ENCODE measurements around the gene RDH8.

The RDH8 gene

DNA sequence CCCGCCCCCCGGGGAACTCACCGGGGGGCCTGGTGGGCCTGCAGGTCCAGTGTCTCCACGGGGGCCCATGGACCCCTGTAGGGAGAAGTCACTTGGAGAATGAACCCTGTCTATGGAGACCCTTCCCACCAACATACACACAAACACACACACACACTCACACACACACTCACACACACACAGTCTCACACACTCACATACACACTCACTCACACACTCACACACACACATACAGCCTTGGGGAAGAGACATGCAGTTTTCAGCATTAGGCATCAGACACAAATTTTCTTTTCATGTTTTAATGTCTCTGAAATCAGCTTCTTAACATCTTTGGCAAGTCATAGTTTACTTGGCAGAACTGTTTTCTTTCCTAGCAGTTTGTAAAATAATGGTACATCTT lies 46.0 kb upstream of the RDH8 start:
- ChIA-PET POLR2A (no interaction called here), CTCF (no interaction called here)
- H3K4me1 ChIP-seq (ENCODE audit: control insufficient read depth, insufficient read depth, low read length) = peaks cover 2% of the 10 kb centered on the region; the same call in 1 of the 2 replicates
- no peak overlapping the region for H3K27ac ChIP-seq (ENCODE audit: extremely low read depth, low read depth, low read length)
- TF ChIP-seq, protein P1, sequence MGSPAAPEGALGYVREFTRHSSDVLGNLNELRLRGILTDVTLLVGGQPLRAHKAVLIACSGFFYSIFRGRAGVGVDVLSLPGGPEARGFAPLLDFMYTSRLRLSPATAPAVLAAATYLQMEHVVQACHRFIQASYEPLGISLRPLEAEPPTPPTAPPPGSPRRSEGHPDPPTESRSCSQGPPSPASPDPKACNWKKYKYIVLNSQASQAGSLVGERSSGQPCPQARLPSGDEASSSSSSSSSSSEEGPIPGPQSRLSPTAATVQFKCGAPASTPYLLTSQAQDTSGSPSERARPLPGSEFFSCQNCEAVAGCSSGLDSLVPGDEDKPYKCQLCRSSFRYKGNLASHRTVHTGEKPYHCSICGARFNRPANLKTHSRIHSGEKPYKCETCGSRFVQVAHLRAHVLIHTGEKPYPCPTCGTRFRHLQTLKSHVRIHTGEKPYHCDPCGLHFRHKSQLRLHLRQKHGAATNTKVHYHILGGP (tag by site-specific recombination; IDR thresholded peaks at IDR 0.05) = peak; percentile 11; the same call in 1 of the 2 replicates
- TF ChIP-seq ZNF677 (tag by site-specific recombination; IDR thresholded peaks at IDR 0.05) = no peak
- TF ChIP-seq ZNF280D (tag by site-specific recombination; IDR thresholded peaks at IDR 0.05) = no peak
- no peak for TF ChIP-seq SETDB1 (IDR thresholded peaks at IDR 0.05; ENCODE audit: insufficient read length, low read length)
- TF ChIP-seq, protein P2, sequence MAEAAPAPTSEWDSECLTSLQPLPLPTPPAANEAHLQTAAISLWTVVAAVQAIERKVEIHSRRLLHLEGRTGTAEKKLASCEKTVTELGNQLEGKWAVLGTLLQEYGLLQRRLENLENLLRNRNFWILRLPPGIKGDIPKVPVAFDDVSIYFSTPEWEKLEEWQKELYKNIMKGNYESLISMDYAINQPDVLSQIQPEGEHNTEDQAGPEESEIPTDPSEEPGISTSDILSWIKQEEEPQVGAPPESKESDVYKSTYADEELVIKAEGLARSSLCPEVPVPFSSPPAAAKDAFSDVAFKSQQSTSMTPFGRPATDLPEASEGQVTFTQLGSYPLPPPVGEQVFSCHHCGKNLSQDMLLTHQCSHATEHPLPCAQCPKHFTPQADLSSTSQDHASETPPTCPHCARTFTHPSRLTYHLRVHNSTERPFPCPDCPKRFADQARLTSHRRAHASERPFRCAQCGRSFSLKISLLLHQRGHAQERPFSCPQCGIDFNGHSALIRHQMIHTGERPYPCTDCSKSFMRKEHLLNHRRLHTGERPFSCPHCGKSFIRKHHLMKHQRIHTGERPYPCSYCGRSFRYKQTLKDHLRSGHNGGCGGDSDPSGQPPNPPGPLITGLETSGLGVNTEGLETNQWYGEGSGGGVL (tag by site-specific recombination; IDR thresholded peaks at IDR 0.05) = 0 out of 2 replicates have a peak, but pooled peaks have one; percentile 26
- TF ChIP-seq GLIS2 (tag by site-specific recombination; IDR thresholded peaks at IDR 0.05) = 0 out of 2 replicates have a peak, but pooled peaks have one; percentile 32
- no peak for TF ChIP-seq ZBTB8A (tag by site-specific recombination; IDR thresholded peaks at IDR 0.05)
- no peak for TF ChIP-seq ZNF555 (tag by site-specific recombination; conservative IDR thresholded peaks at IDR 0.05)
- peak; percentile 85 for TF ChIP-seq ZSCAN4 (tag by site-specific recombination; IDR thresholded peaks at IDR 0.05)
- TF ChIP-seq, protein P3, sequence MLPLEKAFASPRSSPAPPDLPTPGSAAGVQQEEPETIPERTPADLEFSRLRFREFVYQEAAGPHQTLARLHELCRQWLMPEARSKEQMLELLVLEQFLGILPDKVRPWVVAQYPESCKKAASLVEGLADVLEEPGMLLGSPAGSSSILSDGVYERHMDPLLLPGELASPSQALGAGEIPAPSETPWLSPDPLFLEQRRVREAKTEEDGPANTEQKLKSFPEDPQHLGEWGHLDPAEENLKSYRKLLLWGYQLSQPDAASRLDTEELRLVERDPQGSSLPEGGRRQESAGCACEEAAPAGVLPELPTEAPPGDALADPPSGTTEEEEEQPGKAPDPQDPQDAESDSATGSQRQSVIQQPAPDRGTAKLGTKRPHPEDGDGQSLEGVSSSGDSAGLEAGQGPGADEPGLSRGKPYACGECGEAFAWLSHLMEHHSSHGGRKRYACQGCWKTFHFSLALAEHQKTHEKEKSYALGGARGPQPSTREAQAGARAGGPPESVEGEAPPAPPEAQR (tag by site-specific recombination; IDR thresholded peaks at IDR 0.05) = 0 out of 2 replicates have a peak, but pooled peaks have one; percentile 39
- peak; percentile 32; the same call in 1 of the 2 replicates for TF ChIP-seq ZNF785 (tag by site-specific recombination; IDR thresholded peaks at IDR 0.05)
- TF ChIP-seq ZNF324 (tag by site-specific recombination; IDR thresholded peaks at IDR 0.05) = no peak
- peak; percentile 31; the same call in 1 of the 2 replicates for TF ChIP-seq ZNF18 (tag by site-specific recombination; IDR thresholded peaks at IDR 0.05)
- TF ChIP-seq ZNF701 (tag by site-specific recombination; IDR thresholded peaks at IDR 0.05) = no peak
- peak; percentile 70 for TF ChIP-seq ZIC2 (tag by site-specific recombination; IDR thresholded peaks at IDR 0.05)
- peak; percentile 37; the same call in 1 of the 2 replicates for TF ChIP-seq ZNF248 (tag by site-specific recombination; IDR thresholded peaks at IDR 0.05)
- 0 out of 2 replicates have a peak, but pooled peaks have one; percentile 13 for TF ChIP-seq PATZ1 (tag by site-specific recombination; IDR thresholded peaks at IDR 0.05)
- TF ChIP-seq GLIS1 (tag by site-specific recombination; IDR thresholded peaks at IDR 0.05) = peak; percentile 50; the same call in 1 of the 2 replicates
- peak; percentile 25; the same call in 1 of the 2 replicates for TF ChIP-seq PRDM10 (tag by site-specific recombination; IDR thresholded peaks at IDR 0.05)
- no peak overlapping the region for H3K4me3 ChIP-seq (ENCODE audit: low read depth, low read length)
- no peaks in the 10 kb centered on the region for H3K36me3 ChIP-seq (ENCODE audit: control insufficient read depth in 2 of 2, insufficient read depth in 1 of 2, low read length in 2 of 2)
- no peaks in the 10 kb centered on the region for H3K9me3 ChIP-seq (ENCODE audit: control insufficient read depth, insufficient read depth, low read depth, low read length)
